H1 (cell line): ENCODE data around the gene GPC2. TPM values are rescaled to one million over a fixed set of nuclear protein-coding genes. Genes with fewer than 3 reads are reported as not detected.

Experiments used
- CTCF ChIA-PET: fragments of 300-600 bp; sonication (Branson Sonifier 250); formaldehyde crosslinking; loops from one replicate; lab custom pipeline; 2021; ENCODE audit not compliant: partially characterized antibody; lab: Charles Lee
- POLR2A ChIA-PET: fragments of 300-600 bp; sonication (Branson Sonifier 250); formaldehyde crosslinking; loops from one replicate; lab custom pipeline; 2021; ENCODE audit warnings: inconsistent platforms; ENCODE audit not compliant: partially characterized antibody; lab: Charles Lee
- DNase-seq, 2 experiments: peaks; one replicate each; pipeline versions ENCODE4 v3.0.0 to v3.0.0-alpha.2; 2010 to 2022; ENCODE audit warnings: low spot score in 2 of 2, low read depth in 1 of 2, mixed read lengths in 1 of 2
- FAIRE-seq: peaks from 2 replicates; lab custom pipeline; 2011; peaks lifted over from hg19 to GRCh38; lab: Jason Lieb, UNC
- H2AFZ ChIP-seq: 2 replicates; pipeline ENCODE4 v1.8.1; 2012; ENCODE audit warnings: low read length, inconsistent platforms
- H2AK5ac ChIP-seq: 2 replicates; pipeline ENCODE4 v1.6.1; 2013; ENCODE audit warnings: low read depth, low read length
- H2BK120ac ChIP-seq: replicated peaks from 2 replicates; pipeline ENCODE3; 2013; ENCODE audit warnings: low read depth, low read length, inconsistent platforms
- H2BK12ac ChIP-seq: 2 replicates; pipeline ENCODE4 v1.6.1; 2013; ENCODE audit warnings: low read depth, low read length
- H2BK15ac ChIP-seq: 2 replicates; pipeline ENCODE4 v1.6.1; 2013; ENCODE audit warnings: low read length
- H2BK20ac ChIP-seq: 2 replicates; pipeline ENCODE4 v1.6.1; 2013; ENCODE audit warnings: low read length
- H2BK5ac ChIP-seq: 2 replicates; pipeline ENCODE4 v1.6.1; 2013; ENCODE audit warnings: low read depth, low read length
- H3K14ac ChIP-seq: 2 replicates; pipeline ENCODE4 v1.6.1; 2013; ENCODE audit warnings: inconsistent platforms; ENCODE audit not compliant: insufficient read length
- H3K18ac ChIP-seq: 2 replicates; pipeline ENCODE4 v1.6.1; 2013; ENCODE audit warnings: low read length; ENCODE audit errors: extremely low read depth
- H3K23ac ChIP-seq: 2 replicates; pipeline ENCODE4 v1.6.1; 2013; ENCODE audit warnings: inconsistent platforms; ENCODE audit not compliant: insufficient read length
- H3K23me2 ChIP-seq: 2 replicates; pipeline ENCODE4 v1.6.1; 2013; ENCODE audit warnings: low read depth, low read length
- H3K27ac ChIP-seq: 2 replicates; pipeline ENCODE4 v1.6.1; 2011; ENCODE audit warnings: low read depth, low read length, inconsistent platforms
- H3K27me3 ChIP-seq, 4 experiments: replicated peaks in 1 of 4; 1 replicate in 1 of 4; 2 replicates in 3 of 4; pipeline versions ENCODE4 v1.6.1 to v1.8.1; 2011 to 2013; ENCODE audit warnings: low read length in 3 of 4, mild to moderate bottlenecking in 3 of 4, inconsistent platforms in 2 of 4, mixed read lengths in 2 of 4, moderate library complexity in 1 of 4; ENCODE audit not compliant: control insufficient read depth in 3 of 4, insufficient read depth in 3 of 4; ENCODE audit errors: extremely low read depth in 1 of 4
- H3K36me3 ChIP-seq, 4 experiments: 2 replicates each; pipeline versions ENCODE4 v1.6.1 to v1.8.1; 2011 to 2013; ENCODE audit warnings: mild to moderate bottlenecking in 4 of 4, low read length in 3 of 4, moderate library complexity in 2 of 4, control low read depth in 1 of 4, inconsistent platforms in 1 of 4; ENCODE audit not compliant: insufficient read depth in 4 of 4, control insufficient read depth in 2 of 4
- H3K4ac ChIP-seq: replicated peaks from 2 replicates; pipeline ENCODE3; 2013; ENCODE audit warnings: low read length, low read depth, mixed read lengths, inconsistent platforms; ENCODE audit not compliant: insufficient read length
- H3K4me1 ChIP-seq, 4 experiments: replicated peaks in 1 of 4; 1 replicate in 1 of 4; 2 replicates in 3 of 4; pipeline versions ENCODE4 v1.6.1 to v1.8.1; 2011 to 2013; ENCODE audit warnings: low read length in 3 of 4, inconsistent platforms in 2 of 4, mixed read lengths in 1 of 4; ENCODE audit not compliant: insufficient read depth in 4 of 4, control insufficient read depth in 3 of 4
- H3K4me2 ChIP-seq, 2 experiments: 2 replicates each; pipeline versions ENCODE4 v1.6.1 to v1.8.1; 2011 to 2013; ENCODE audit warnings: low read depth in 2 of 2, low read length in 2 of 2, control low read depth in 1 of 2, inconsistent platforms in 1 of 2, mild to moderate bottlenecking in 1 of 2; ENCODE audit not compliant: insufficient read depth in 1 of 2
- H3K4me3 ChIP-seq, 4 experiments: fragments of 200-600, 300-600 bp in 1 of 4; sonication (generic), shearing (Covaris generic), sonication (Bioruptor Twin) in 1 of 4; 2 replicates each; pipeline versions ENCODE4 v1.5.1 to v1.8.1; 2011 to 2016; ENCODE audit warnings: low read length in 4 of 4, low read depth in 3 of 4, control low read depth in 2 of 4, inconsistent platforms in 2 of 4, mild to moderate bottlenecking in 2 of 4, mixed read lengths in 1 of 4, moderate library complexity in 1 of 4; ENCODE audit not compliant: insufficient read depth in 2 of 4; ENCODE audit errors: extremely low read depth in 1 of 4
- H3K56ac ChIP-seq: replicated peaks from 2 replicates; pipeline ENCODE3; 2013; ENCODE audit warnings: low read depth, mild to moderate bottlenecking, mixed read lengths, low read length, inconsistent platforms; ENCODE audit not compliant: insufficient read length
- H3K79me1 ChIP-seq: 2 replicates; pipeline ENCODE4 v1.6.1; 2013; ENCODE audit warnings: low read depth, low read length, control low read depth
- H3K79me2 ChIP-seq, 2 experiments: 2 replicates each; pipeline versions ENCODE4 v1.6.1 to v1.8.1; 2012 to 2013; ENCODE audit warnings: low read length in 2 of 2, mild to moderate bottlenecking in 2 of 2, inconsistent platforms in 1 of 2; ENCODE audit not compliant: insufficient read depth in 2 of 2, control insufficient read depth in 1 of 2
- H3K9ac ChIP-seq, 4 experiments: replicated peaks in 1 of 4; 1 replicate in 1 of 4; 2 replicates in 3 of 4; pipeline versions ENCODE4 v1.6.1 to v1.8.1; 2011 to 2013; ENCODE audit warnings: low read depth in 3 of 4, low read length in 3 of 4, control low read depth in 2 of 4, mild to moderate bottlenecking in 2 of 4, moderate library complexity in 2 of 4, inconsistent platforms in 1 of 4; ENCODE audit errors: extremely low read depth in 1 of 4
- H3K9me3 ChIP-seq, 2 experiments: 2 replicates each; pipeline versions ENCODE4 v1.6.1 to v1.8.1; 2012 to 2013; ENCODE audit warnings: mild to moderate bottlenecking in 2 of 2, moderate library complexity in 2 of 2, control low read depth in 1 of 2, inconsistent platforms in 1 of 2, low read depth in 1 of 2, low read length in 1 of 2, mixed read lengths in 1 of 2; ENCODE audit not compliant: insufficient read depth in 2 of 2
- H4K20me1 ChIP-seq, 2 experiments: replicated peaks in 1 of 2; 2 replicates each; pipeline versions ENCODE3 to v1.8.1; 2011 to 2013; ENCODE audit warnings: inconsistent platforms in 2 of 2, low read length in 2 of 2, mild to moderate bottlenecking in 1 of 2; ENCODE audit not compliant: insufficient read depth in 2 of 2, control insufficient read depth in 1 of 2
- H4K5ac ChIP-seq: 2 replicates; pipeline ENCODE4 v1.6.1; 2013; ENCODE audit warnings: low read length, low read depth, mixed read lengths, inconsistent platforms; ENCODE audit not compliant: insufficient read length
- H4K8ac ChIP-seq: 2 replicates; pipeline ENCODE4 v1.8.0; 2013; ENCODE audit warnings: mild to moderate bottlenecking, moderate library complexity, low read length, inconsistent platforms; ENCODE audit not compliant: insufficient read depth; ENCODE audit errors: extremely low read depth
- H4K91ac ChIP-seq: replicated peaks from 2 replicates; pipeline ENCODE3; 2013; ENCODE audit warnings: low read length, mixed read lengths, inconsistent platforms; ENCODE audit not compliant: insufficient read length
- EZH2 ChIP-seq: fragments of 200-600 bp; sonication (generic); IDR thresholded peaks from 2 replicates; pipeline ENCODE4 v1.7.1; 2012; ENCODE audit warnings: low read depth, mild to moderate bottlenecking, moderate library complexity, low read length, inconsistent platforms; ENCODE audit not compliant: severe bottlenecking
- KDM4A ChIP-seq: IDR thresholded peaks from one replicate; pipeline ENCODE4 v1.7.1; 2012; ENCODE audit warnings: low read depth, mild to moderate bottlenecking, moderate library complexity, low read length, inconsistent platforms; ENCODE audit not compliant: severe bottlenecking
- SIN3A ChIP-seq, 2 experiments: IDR thresholded peaks in 1 of 2; conservative IDR thresholded peaks in 1 of 2; 2 replicates each; pipeline ENCODE4 v1.6.1; 2011 to 2012; ENCODE audit warnings: low read length in 2 of 2, improper control_type of control experiment in 1 of 2, low read depth in 1 of 2, mild to moderate bottlenecking in 1 of 2
- ZNF274 ChIP-seq: IDR thresholded peaks from 2 replicates; pipeline ENCODE4 v1.7.0; 2012; ENCODE audit warnings: low read length, borderline replicate concordance; ENCODE audit errors: extremely low read depth
- WGBS, 2 experiments: shearing (Covaris generic) in 1 of 2; methylation state at CpG; one replicate each; pipeline versions ENCODE4 v1.1.6 to v1.1.7; 2013 to 2015; ENCODE audit warnings: low lambda C conversion rate in 2 of 2, mixed read lengths in 2 of 2, inconsistent platforms in 1 of 2, low coverage in 1 of 2, missing lambda C conversion rate in 1 of 2; ENCODE audit not compliant: insufficient replicate concordance in 2 of 2, insufficient coverage in 1 of 2, insufficient read length in 1 of 2; ENCODE audit errors: extremely low coverage in 1 of 2, missing lambda C conversion rate in 1 of 2; 5-methylcytosine and 5-hydroxymethylcytosine counted together
- polyA plus RNA-seq, 7 experiments: library from polyadenylated mRNA; depleted of rRNA in 3 of 7; stranded (reverse) in 5 of 7; unstranded in 2 of 7; fragments of >200 nt in 5 of 7; fragments of 200-250 nt in 2 of 7; gene quantifications; 1 replicate in 5 of 7; 2 replicates in 1 of 7; 4 replicates in 1 of 7; pipeline versions ENCODE4 v1.2.1 to v1.2.3, GENCODE V29; 2011 to 2013; ENCODE audit warnings: missing spikeins in 2 of 7, mixed read lengths in 2 of 7
- total RNA-seq: library from RNA; stranded (reverse); fragmentation: NEBNext Ultra II Directional; extraction: Animal tissue kit (Norgen Biotek cat#: 25700); gene quantifications from 2 replicates; pipeline ENCODE4 v1.2.1, GENCODE V29; 2021
- TF ChIP-seq, protein P1 (sequence below): IDR thresholded peaks from 2 replicates; pipeline ENCODE4 v1.6.1; 2011; ENCODE audit warnings: low read depth, mild to moderate bottlenecking, low read length; ENCODE audit not compliant: insufficient read depth

GPC2 gene
- total and polyA plus RNA-seq, 2 of the 8 experiments (the other 6 are each of a cell fraction or from before 2014, with no cell fraction given), result 25.3 to 44.8 TPM

DNA sequence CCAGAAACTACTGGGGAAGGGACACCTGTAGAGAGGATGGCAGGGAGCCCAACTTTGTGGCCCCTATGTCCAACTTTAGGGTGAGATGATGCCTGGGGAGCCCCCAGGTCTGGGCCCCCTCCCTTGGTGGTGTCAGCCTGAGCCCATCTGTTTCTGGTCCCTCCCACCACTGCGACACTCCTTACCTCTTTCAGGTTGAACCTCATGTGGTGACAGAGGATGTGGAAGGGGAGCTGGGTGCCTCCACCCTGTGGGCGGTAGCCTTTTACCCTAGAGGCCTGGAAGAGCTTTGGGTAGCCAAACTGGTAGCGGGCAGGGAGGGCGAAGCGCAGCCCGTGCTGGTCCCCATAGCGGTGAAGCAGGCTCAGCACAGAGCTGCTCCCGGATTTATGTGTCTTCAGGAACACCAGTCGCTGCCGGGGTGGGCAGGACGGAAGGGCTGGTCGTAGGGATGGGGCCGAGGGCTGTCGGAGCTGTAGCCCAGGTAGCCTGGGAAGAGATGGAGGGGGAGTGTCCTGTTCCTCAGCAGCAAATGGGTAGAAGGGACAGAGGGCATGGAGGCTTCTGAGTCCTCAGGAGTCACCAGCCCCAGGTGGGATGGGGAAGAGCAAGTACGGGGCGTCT lies 10.8 kb downstream of the GPC2 start:
- peak overlapping the region; percentile 72; the same call in 1 of the 2 replicates for H2BK15ac ChIP-seq
- H3K4ac ChIP-seq, result no peak overlapping the region
- H3K9ac ChIP-seq, result no peak overlapping the region
- H2BK12ac ChIP-seq, result peak overlapping the region; percentile 33; the same call in 1 of the 2 replicates
- no peak overlapping the region for H3K14ac ChIP-seq
- ChIA-PET POLR2A (interaction anchor here (0.6 to 11.0 kb wide), 13 partner anchors 9 to 170 kb away, joined by 3 to 145 read pairs (median 4); partner anchors contain the start of genes AP4M1, GPC2, LAMTOR4 and MCM7), CTCF (interaction anchor here (0.8 to 11.2 kb wide), 11 partner anchors 9 to 51 kb away, joined by 3 to 94 read pairs (median 5); partner anchors contain the start of genes GPC2 and STAG3)
- peaks cover 11 to 26% (median 15%) of the 10 kb centered on the region in 4 experiments for H3K4me1 ChIP-seq
- H3K23ac ChIP-seq, result no peak overlapping the region
- H3K23me2 ChIP-seq, result peaks cover 11% of the 10 kb centered on the region; the same call in 1 of the 2 replicates
- no peaks in the 10 kb centered on the region for H3K9me3 ChIP-seq
- DNase-seq, result no peak
- H4K91ac ChIP-seq, result no peak overlapping the region
- no peak for FAIRE-seq
- H2BK5ac ChIP-seq, result no peak overlapping the region
- WGBS, 2 experiments, result 82% methylated on average over 16 of the region's 16 CpGs; no CpG with 5 or more reads in 1 of the 2 experiments
- no peak overlapping the region for H2BK120ac ChIP-seq
- no peak overlapping the region for H3K27ac ChIP-seq
- no peak overlapping the region for H2AFZ ChIP-seq
- peak overlapping the region in 1 of 2 experiments; percentile 89; a peak in 2 of 4 replicates for H3K4me2 ChIP-seq
- H3K56ac ChIP-seq, result no peak overlapping the region
- H2AK5ac ChIP-seq, result peak overlapping the region; percentile 47; the same call in 1 of the 2 replicates
- H3K79me1 ChIP-seq, result no peaks in the 10 kb centered on the region; the same call in 1 of the 2 replicates
- H4K8ac ChIP-seq, result no peak overlapping the region; the same call in 1 of the 2 replicates
- peaks cover 0 to 10% (median 2%) of the 10 kb centered on the region in 4 experiments; a peak in 1 of 7 replicates for H3K27me3 ChIP-seq
- H3K18ac ChIP-seq, result 0 out of 2 replicates have a peak overlapping the region, but pooled peaks have one; percentile 24
- no peak overlapping the region for H4K5ac ChIP-seq
- H3K36me3 ChIP-seq, result no peaks in the 10 kb centered on the region
- H2BK20ac ChIP-seq, result peak overlapping the region; percentile 48; the same call in 1 of the 2 replicates
- H4K20me1 ChIP-seq, result peaks cover 0 to 3% of the 10 kb centered on the region in 2 experiments
- no peak overlapping the region for H3K4me3 ChIP-seq
- no peaks in the 10 kb centered on the region for H3K79me2 ChIP-seq
- TF ChIP-seq, protein P1, sequence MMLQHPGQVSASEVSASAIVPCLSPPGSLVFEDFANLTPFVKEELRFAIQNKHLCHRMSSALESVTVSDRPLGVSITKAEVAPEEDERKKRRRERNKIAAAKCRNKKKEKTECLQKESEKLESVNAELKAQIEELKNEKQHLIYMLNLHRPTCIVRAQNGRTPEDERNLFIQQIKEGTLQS, result no peak
- TF ChIP-seq EZH2 (no peak), ZNF274 (no peak), KDM4A (no peak), SIN3A (conservative IDR thresholded peaks at IDR 0.05 in 1 of 2, IDR thresholded peaks at IDR 0.05 in 1 of 2; ENCODE audit: low read depth in 1 of 2, low read length in 2 of 2) (no peak)
